CD4-positive, alpha-beta T cell treated with Interleukin-1 beta for 1 hour (primary cell): ENCODE data around the gene KLHDC2.
"Not testable (repeated sequence)": the region's sequence is repeated elsewhere in the genome, so short reads cannot be mapped to it uniquely, and the experiment has no call there.

Experiments
- DNase-seq, 2 donors: peaks; one replicate each; pipeline ENCODE4 v3.0.0-alpha.2; 2020 to 2022

The KLHDC2 gene

GRCh38 chr14:49767571-49768300 is at the start of gene KLHDC2:
KLHDC2 (plus strand) TSS chr14:49768153; CDS start chr14:49768469, 316 bp downstream.
- peak; percentile 90 for DNase-seq

GRCh38 chr14:49720744-49721143 is 47.2 kb upstream of the KLHDC2 start:
- DNase-seq = no peak

- DNase-seq = not testable (repeated sequence)
These were observed 46.1 kb upstream of the KLHDC2 start for GRCh38 chr14:49721733-49722435.

- no peak for DNase-seq
These were observed 40.8 kb upstream of the KLHDC2 start for GRCh38 chr14:49727171-49727570.

- no peak for DNase-seq
These were observed 35.1 kb upstream of the KLHDC2 start for GRCh38 chr14:49732896-49733295.

GRCh38 chr14:49733836-49734235 is 34.1 kb upstream of the KLHDC2 start:
- no peak for DNase-seq

GRCh38 chr14:49735669-49736068 is 32.3 kb upstream of the KLHDC2 start:
- DNase-seq = not testable (repeated sequence)

GRCh38 chr14:49745191-49745590 is 22.8 kb upstream of the KLHDC2 start:
- no peak for DNase-seq

GRCh38 chr14:49746476-49746875 is 21.5 kb upstream of the KLHDC2 start:
- not testable (repeated sequence) for DNase-seq

- no peak for DNase-seq
These were observed 13.3 kb upstream of the KLHDC2 start for GRCh38 chr14:49754570-49755097.

GRCh38 chr14:49755378-49755777 is 12.6 kb upstream of the KLHDC2 start:
- no peak for DNase-seq

GRCh38 chr14:49761839-49762551 is 6.0 kb upstream of the KLHDC2 start:
- DNase-seq = no peak

- DNase-seq = no peak
These were observed 1.1 kb upstream of the KLHDC2 start for GRCh38 chr14:49766839-49767238.

GRCh38 chr14:49767270-49767570 is 733 bp upstream of the KLHDC2 start:
- no peak for DNase-seq

- DNase-seq = peak; percentile 72 to 78
These were observed 558 bp downstream of the KLHDC2 start for GRCh38 chr14:49768301-49769121.

- peak in 1 of 2 donors; percentile 6 for DNase-seq
These were observed 1.2 kb downstream of the KLHDC2 start for GRCh38 chr14:49769171-49769570.

- DNase-seq = no peak
These were observed 1.7 kb downstream of the KLHDC2 start for GRCh38 chr14:49769581-49770211.

- DNase-seq = no peak
These were observed 2.4 kb downstream of the KLHDC2 start for GRCh38 chr14:49770212-49770817.

GRCh38 chr14:49771691-49772090 is 3.7 kb downstream of the KLHDC2 start:
- DNase-seq = not testable (repeated sequence)

GRCh38 chr14:49774106-49774505 is 6.2 kb downstream of the KLHDC2 start:
- no peak for DNase-seq

- no peak for DNase-seq
These were observed 10.5 kb downstream of the KLHDC2 start for GRCh38 chr14:49778421-49778820.

- DNase-seq = not testable (repeated sequence)
These were observed 13.1 kb downstream of the KLHDC2 start for GRCh38 chr14:49781040-49781439.
